Keratinocyte (primary cell): Measurements from ENCODE around the gene CLRN1. TPM values are rescaled to one million over a fixed set of nuclear protein-coding genes. Genes with fewer than 3 reads are reported as not detected.

ENCODE experiments used
- DNase-seq: peaks from one replicate; pipeline ENCODE4 v3.0.0-alpha.2; 2011; ENCODE audit warnings: low read depth, missing footprints, low spot score
- FAIRE-seq: peaks from 2 replicates; lab custom pipeline; 2011; peaks lifted over from hg19 to GRCh38; lab: Jason Lieb, UNC
- H2AFZ ChIP-seq: 2 replicates; pipeline ENCODE4 v1.6.0; 2012; ENCODE audit warnings: low read length, control low read depth, inconsistent platforms; ENCODE audit not compliant: control insufficient read depth
- H3K27ac ChIP-seq: 2 replicates; pipeline ENCODE4 v1.5.1; 2011; ENCODE audit warnings: low read length; ENCODE audit not compliant: control insufficient read depth, insufficient read depth
- H3K27me3 ChIP-seq: 3 replicates; pipeline ENCODE4 v1.6.0; 2011; ENCODE audit warnings: low read length; ENCODE audit not compliant: control insufficient read depth, insufficient read depth; ENCODE audit errors: extremely low read depth
- H3K36me3 ChIP-seq, 2 experiments: 2 replicates in 1 of 2; 3 replicates in 1 of 2; pipeline ENCODE4 v1.5.1; 2011; ENCODE audit warnings: low read length in 2 of 2, mild to moderate bottlenecking in 1 of 2; ENCODE audit not compliant: control insufficient read depth in 2 of 2, insufficient read depth in 2 of 2; ENCODE audit errors: extremely low read depth in 1 of 2
- H3K4me1 ChIP-seq: 3 replicates; pipeline ENCODE4 v1.5.1; 2011; ENCODE audit warnings: low read length; ENCODE audit not compliant: control insufficient read depth, insufficient read depth; ENCODE audit errors: extremely low read depth
- H3K4me2 ChIP-seq: 3 replicates; pipeline ENCODE4 v1.6.0; 2011; ENCODE audit warnings: low read depth, low read length; ENCODE audit not compliant: control insufficient read depth, insufficient read depth; ENCODE audit errors: extremely low read depth
- H3K4me3 ChIP-seq, 3 experiments: fragments of 200-600 bp in 1 of 3; sonication (generic) in 1 of 3; 2 replicates in 2 of 3; 3 replicates in 1 of 3; pipeline ENCODE4 v1.5.1; 2011 to 2016; ENCODE audit warnings: low read length in 3 of 3, mild to moderate bottlenecking in 3 of 3, control low read depth in 2 of 3, inconsistent platforms in 1 of 3, low read depth in 1 of 3, mixed read lengths in 1 of 3, mixed run types in 1 of 3, moderate library complexity in 1 of 3; ENCODE audit not compliant: control insufficient read depth in 2 of 3, insufficient read depth in 2 of 3; ENCODE audit errors: extremely low read depth in 1 of 3
- H3K79me2 ChIP-seq: 2 replicates; pipeline ENCODE4 v1.6.0; 2012; ENCODE audit warnings: low read length; ENCODE audit not compliant: control insufficient read depth, insufficient read depth
- H3K9ac ChIP-seq: 3 replicates; pipeline ENCODE4 v1.6.0; 2011; ENCODE audit warnings: low read length; ENCODE audit not compliant: control insufficient read depth, insufficient read depth; ENCODE audit errors: extremely low read depth
- H3K9me1 ChIP-seq: 3 replicates; pipeline ENCODE4 v1.6.0; 2011; ENCODE audit warnings: low read length; ENCODE audit not compliant: control insufficient read depth, insufficient read depth; ENCODE audit errors: extremely low read depth
- H3K9me3 ChIP-seq: 2 replicates; pipeline ENCODE4 v1.5.1; 2012; ENCODE audit warnings: low read depth, low read length; ENCODE audit not compliant: control insufficient read depth
- H4K20me1 ChIP-seq: 3 replicates; pipeline ENCODE4 v1.6.0; 2011; ENCODE audit warnings: low read length; ENCODE audit not compliant: control insufficient read depth, insufficient read depth; ENCODE audit errors: extremely low read depth
- CTCF ChIP-seq, 3 experiments: IDR thresholded peaks in 1 of 3; conservative IDR thresholded peaks in 1 of 3; optimal IDR thresholded peaks in 1 of 3; 2 replicates in 2 of 3; 3 replicates in 1 of 3; pipeline versions ENCODE3 to v1.5.1; 2011; ENCODE audit warnings: low read length in 3 of 3, mild to moderate bottlenecking in 3 of 3, moderate library complexity in 2 of 3, control low read depth in 1 of 3, inconsistent platforms in 1 of 3; ENCODE audit not compliant: insufficient read depth in 2 of 3; ENCODE audit errors: extremely low read depth in 1 of 3
- EZH2 ChIP-seq: IDR thresholded peaks from one replicate; pipeline ENCODE4 v1.6.1; 2012; ENCODE audit warnings: inconsistent platforms, mild to moderate bottlenecking, low read length, moderate library complexity
- dilution Hi-C: fragments of 300-500 bp; cut with MboI; formaldehyde crosslinking; loops from one replicate; pipeline ENCODE4 v1.7.0; 2020; ENCODE audit warnings: low sequenced_read_pairs; ENCODE audit not compliant: extremely low pct_ligation_motif_present
- polyA plus RNA-seq, 5 experiments: library from polyadenylated mRNA; depleted of rRNA in 3 of 5; stranded (reverse) in 3 of 5; stranded (forward) in 1 of 5; unstranded in 1 of 5; fragments of >200 nt; gene quantifications; 1 replicate in 1 of 5; 2 replicates in 3 of 5; 3 replicates in 1 of 5; pipeline versions ENCODE4 v1.2.1 to v1.2.3, GENCODE V29; 2011 to 2012; ENCODE audit warnings: missing spikeins in 2 of 5, low read depth in 1 of 5, low replicate concordance in 1 of 5

Gene CLRN1
- polyA plus RNA-seq, 1 donor (not counting 4 experiments of a cell fraction or from before 2014, with no cell fraction given), result not detected

- TF ChIP-seq CTCF (optimal IDR thresholded peaks at IDR 0.05 in 1 of 3, IDR thresholded peaks at IDR 0.05 in 1 of 3, conservative IDR thresholded peaks at IDR 0.05 in 1 of 3; ENCODE audit: extremely low read depth in 1 of 3, insufficient read depth in 2 of 3, low read length in 3 of 3), result no peak
- no peak for TF ChIP-seq EZH2
- H3K79me2 ChIP-seq, result no peaks in the 10 kb centered on the region
- H3K4me1 ChIP-seq, result no peaks in the 10 kb centered on the region
- no peak overlapping the region for H3K4me2 ChIP-seq
- FAIRE-seq (no peak), DNase-seq (no peak)
- H3K9ac ChIP-seq, result no peak overlapping the region
- H3K9me1 ChIP-seq, result no peaks in the 10 kb centered on the region
- no peaks in the 10 kb centered on the region for H3K36me3 ChIP-seq
- dilution Hi-C loops, result no loop called here
- no peak overlapping the region for H2AFZ ChIP-seq
- H4K20me1 ChIP-seq, result no peaks in the 10 kb centered on the region
- H3K9me3 ChIP-seq, result no peaks in the 10 kb centered on the region
- H3K4me3 ChIP-seq, result no peak overlapping the region
- H3K27me3 ChIP-seq, result peaks cover 5% of the 10 kb centered on the region
- no peak overlapping the region for H3K27ac ChIP-seq
Observed at GRCh38 chr3:151009430-151009829, 36.9 kb upstream of the CLRN1 start.

- Histone ChIP-seq H3K4me2 (no peak overlapping the region), H3K9me3 (no peaks in the 10 kb centered on the region), H3K36me3 (no peaks in the 10 kb centered on the region), H3K79me2 (no peaks in the 10 kb centered on the region), H4K20me1 (no peaks in the 10 kb centered on the region), H3K4me3 (no peak overlapping the region), H3K4me1 (no peaks in the 10 kb centered on the region), H3K27ac (no peak overlapping the region), H3K9ac (no peak overlapping the region), H2AFZ (no peak overlapping the region), H3K9me1 (no peaks in the 10 kb centered on the region), H3K27me3 (peaks cover 5% of the 10 kb centered on the region)
- FAIRE-seq (no peak), DNase-seq (no peak)
- TF ChIP-seq CTCF (optimal IDR thresholded peaks at IDR 0.05 in 1 of 3, IDR thresholded peaks at IDR 0.05 in 1 of 3, conservative IDR thresholded peaks at IDR 0.05 in 1 of 3; ENCODE audit: extremely low read depth in 1 of 3, insufficient read depth in 2 of 3, low read length in 3 of 3) (peak; percentile 13 to 22 (median 17)), EZH2 (no peak)
- dilution Hi-C loops, result no loop called here
Observed at GRCh38 chr3:151008699-151009098, 36.2 kb upstream of the CLRN1 start.
